Measurements from ENCODE around the gene HCFC1R1. TPM values are rescaled to one million over a fixed set of nuclear protein-coding genes. Genes with fewer than 3 reads are reported as not detected.

Gene HCFC1R1
- total RNA-seq, 1 experiment from 2014 or later: 46.6 TPM

GRCh38 chr16:3059723-3060242 lies 36.0 kb upstream of the HCFC1R1 start:
- no peaks in the 10 kb centered on the region for H3K36me3 ChIP-seq (ENCODE audit: insufficient read depth, low read length, poor library complexity, severe bottlenecking)
- TF ChIP-seq, protein P1, sequence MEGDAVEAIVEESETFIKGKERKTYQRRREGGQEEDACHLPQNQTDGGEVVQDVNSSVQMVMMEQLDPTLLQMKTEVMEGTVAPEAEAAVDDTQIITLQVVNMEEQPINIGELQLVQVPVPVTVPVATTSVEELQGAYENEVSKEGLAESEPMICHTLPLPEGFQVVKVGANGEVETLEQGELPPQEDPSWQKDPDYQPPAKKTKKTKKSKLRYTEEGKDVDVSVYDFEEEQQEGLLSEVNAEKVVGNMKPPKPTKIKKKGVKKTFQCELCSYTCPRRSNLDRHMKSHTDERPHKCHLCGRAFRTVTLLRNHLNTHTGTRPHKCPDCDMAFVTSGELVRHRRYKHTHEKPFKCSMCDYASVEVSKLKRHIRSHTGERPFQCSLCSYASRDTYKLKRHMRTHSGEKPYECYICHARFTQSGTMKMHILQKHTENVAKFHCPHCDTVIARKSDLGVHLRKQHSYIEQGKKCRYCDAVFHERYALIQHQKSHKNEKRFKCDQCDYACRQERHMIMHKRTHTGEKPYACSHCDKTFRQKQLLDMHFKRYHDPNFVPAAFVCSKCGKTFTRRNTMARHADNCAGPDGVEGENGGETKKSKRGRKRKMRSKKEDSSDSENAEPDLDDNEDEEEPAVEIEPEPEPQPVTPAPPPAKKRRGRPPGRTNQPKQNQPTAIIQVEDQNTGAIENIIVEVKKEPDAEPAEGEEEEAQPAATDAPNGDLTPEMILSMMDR (conservative IDR thresholded peaks at IDR 0.05; ENCODE audit: low read depth, low read length): no peak
- TF ChIP-seq EZH2 (IDR thresholded peaks at IDR 0.05; ENCODE audit: borderline replicate concordance, low read depth, low read length, poor library complexity, severe bottlenecking): no peak
- DNase-seq (ENCODE audit: low spot score): no peak
- POLR2A ChIA-PET (ENCODE audit: low non-redundant PET): no interaction called here
- no peaks in the 10 kb centered on the region for H3K9me3 ChIP-seq (ENCODE audit: low read depth, low read length, poor library complexity, severe bottlenecking)
- H3K27me3 ChIP-seq (replicated peaks; ENCODE audit: insufficient read depth, low read depth, low read length, poor library complexity): no peaks in the 10 kb centered on the region
- peak overlapping the region; percentile 88 for H3K27ac ChIP-seq (ENCODE audit: low read depth, low read length, poor library complexity, severe bottlenecking)
- CTCF ChIA-PET: interaction anchor here (1.0 kb wide), 1 partner anchor 33 kb away, joined by 3 read pairs; no protein-coding TSS in a partner anchor
- intact Hi-C loops (cut with micrococcal nuclease; ENCODE audit: unreplicated experiment): loop anchor here (5.0 to 10.0 kb wide), 2 partner anchors 68 to 95 kb away; no protein-coding TSS in a partner anchor
- no TSS peak for BruUV-seq (replicated peaks)
- peaks cover 5% of the 10 kb centered on the region for H3K4me1 ChIP-seq (ENCODE audit: insufficient read depth, low read length, poor library complexity, severe bottlenecking)
- H3K4me3 ChIP-seq (ENCODE audit: low read depth, low read length, poor library complexity, severe bottlenecking): peak overlapping the region; percentile 93

DNA sequence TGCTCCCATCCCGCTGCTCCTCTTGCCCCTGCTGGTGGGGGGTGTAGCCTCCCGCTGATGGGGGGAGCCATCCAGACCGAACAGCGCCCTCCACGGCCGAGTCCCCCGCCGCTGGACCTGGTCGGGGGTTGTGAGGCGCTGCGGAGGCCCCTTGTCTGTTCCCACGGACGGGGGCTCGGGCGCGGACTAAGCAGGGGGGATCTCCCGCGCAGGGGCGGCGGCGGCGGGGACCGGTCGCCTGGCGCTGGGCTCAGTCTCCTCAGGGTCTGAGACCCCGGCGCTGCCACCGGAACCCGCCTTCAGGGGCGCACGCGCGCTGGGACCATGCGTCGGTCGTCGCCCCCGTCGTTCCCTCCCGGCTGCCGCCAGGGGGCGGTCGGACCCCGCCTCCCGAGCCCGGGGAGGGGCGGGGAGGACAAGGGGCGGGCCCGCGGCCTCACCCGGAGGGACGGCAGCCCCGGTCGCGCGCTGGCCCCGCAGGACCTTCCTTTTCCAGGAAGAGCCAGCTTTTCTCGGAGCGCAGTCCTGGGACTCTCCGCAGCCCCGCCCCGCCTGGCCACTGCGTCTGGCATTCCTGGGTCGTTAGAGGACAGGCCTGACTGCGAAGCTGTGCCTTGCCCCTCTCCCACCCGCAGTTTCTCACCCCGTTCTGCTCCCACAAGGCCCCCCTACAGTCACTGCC lies 35.4 kb upstream of the HCFC1R1 start:
- no TSS peak for BruUV-seq (replicated peaks)
- POLR2A ChIA-PET (ENCODE audit: low non-redundant PET): no interaction called here

More for the DNA sequence above, 35.4 kb upstream of the HCFC1R1 start:
- peak overlapping the region; percentile 93 for H3K4me3 ChIP-seq (ENCODE audit: low read depth, low read length, poor library complexity, severe bottlenecking)
- peak overlapping the region; percentile 88 for H3K27ac ChIP-seq (ENCODE audit: low read depth, low read length, poor library complexity, severe bottlenecking)
- CTCF ChIA-PET: interaction anchor here (0.6 to 1.0 kb wide), 5 partner anchors 27 to 70 kb away, joined by 3 to 10 read pairs (median 5); partner anchors contain the start of genes HCFC1R1 and THOC6
- H3K27me3 ChIP-seq (replicated peaks; ENCODE audit: insufficient read depth, low read depth, low read length, poor library complexity): no peaks in the 10 kb centered on the region
- peak; percentile 87 for DNase-seq (ENCODE audit: low spot score)
- no peaks in the 10 kb centered on the region for H3K9me3 ChIP-seq (ENCODE audit: low read depth, low read length, poor library complexity, severe bottlenecking)
- H3K36me3 ChIP-seq (ENCODE audit: insufficient read depth, low read length, poor library complexity, severe bottlenecking): no peaks in the 10 kb centered on the region
- TF ChIP-seq EZH2 (IDR thresholded peaks at IDR 0.05; ENCODE audit: borderline replicate concordance, low read depth, low read length, poor library complexity, severe bottlenecking): no peak
- TF ChIP-seq, protein P1 (conservative IDR thresholded peaks at IDR 0.05; ENCODE audit: low read depth, low read length): peak; percentile 69
- intact Hi-C loops (cut with micrococcal nuclease; ENCODE audit: unreplicated experiment): loop anchor here (10.0 kb wide), 1 partner anchor 96 kb away; no protein-coding TSS in a partner anchor
- peaks cover 5% of the 10 kb centered on the region for H3K4me1 ChIP-seq (ENCODE audit: insufficient read depth, low read length, poor library complexity, severe bottlenecking)

Measured in A673 (cell line).